Activated naive CD4-positive, alpha-beta T cell treated with anti-CD3 and anti-CD28 coated beads, Interleukin-2, amount 10 ng/mL, durations not matched to agents 7 days and 5 days (primary cell): Measurements from ENCODE around the gene LMBR1.
"Not testable (repeated sequence)": the region's sequence is repeated elsewhere in the genome, so short reads cannot be mapped to it uniquely, and the experiment has no call there.

Source experiments
- CTCF ChIA-PET: fragments of 350-600 bp; sonication (Branson Sonifier 250); formaldehyde crosslinking; loops from one replicate; lab custom pipeline; 2021; ENCODE audit warnings: antibody characterized with exemption; lab: Charles Lee
- DNase-seq: peaks from one replicate; pipeline ENCODE4 v3.0.0-alpha.2; 2020
- H3K27ac Mint-ChIP-seq: one replicate; pipeline ENCODE4 v1.8.0; 2021; ENCODE audit warnings: mild to moderate bottlenecking, moderate library complexity, mixed read lengths
- H3K27me3 Mint-ChIP-seq: one replicate; pipeline ENCODE4 v1.8.0; 2021; ENCODE audit warnings: mild to moderate bottlenecking, mixed read lengths
- H3K36me3 Mint-ChIP-seq: one replicate; pipeline ENCODE4 v1.8.0; 2021; ENCODE audit warnings: mixed read lengths
- H3K4me1 Mint-ChIP-seq: one replicate; pipeline ENCODE4 v1.8.0; 2021; ENCODE audit warnings: mixed read lengths
- H3K4me3 Mint-ChIP-seq: one replicate; pipeline ENCODE4 v1.8.0; 2021; ENCODE audit warnings: mild to moderate bottlenecking, moderate library complexity, mixed read lengths
- H3K9me3 Mint-ChIP-seq: one replicate; pipeline ENCODE4 v1.8.0; 2021; ENCODE audit warnings: mixed read lengths

The LMBR1 gene

DNA sequence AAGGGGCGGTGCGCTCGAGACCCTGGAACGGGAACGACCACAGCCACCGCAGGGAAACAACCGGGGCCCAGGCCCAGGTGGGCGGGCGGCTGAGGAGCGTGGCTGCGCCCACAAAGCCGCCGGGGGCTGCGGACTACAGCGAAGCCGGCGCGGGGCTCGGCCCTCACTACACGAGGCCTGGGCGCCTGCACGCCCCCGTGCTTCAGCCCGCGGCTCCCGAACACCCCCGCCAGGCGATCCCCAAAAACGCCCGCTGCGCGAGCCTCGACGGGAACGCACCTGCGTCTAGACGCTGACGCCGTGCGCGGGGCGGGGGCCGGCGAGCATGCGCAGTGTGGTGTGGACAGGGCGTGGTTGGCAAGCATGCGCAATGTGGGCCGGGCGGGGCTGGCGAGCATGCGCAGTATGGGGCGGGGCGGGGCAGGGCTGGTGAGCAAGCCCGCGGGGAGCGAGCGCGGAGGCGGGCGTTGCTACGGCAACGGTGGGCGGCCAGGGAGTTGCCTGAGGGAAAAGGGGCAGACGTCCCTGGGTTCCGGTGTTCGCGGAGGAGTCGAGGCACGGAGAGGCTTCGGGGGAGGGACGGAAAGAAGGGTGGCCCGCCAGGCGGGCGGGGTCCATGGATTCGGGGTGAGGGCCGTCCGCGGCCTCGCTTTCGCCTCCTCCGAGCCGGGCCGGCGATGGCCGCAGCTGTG, 252.6 kb downstream of the LMBR1 start, which contains the start of gene RNF32:
Gene RNF32, plus strand, starts transcription at position 518 of the 692 bp plus-strand sequence. CDS start 3,104 bp downstream, outside the sequence.
- peak; percentile 98 for DNase-seq
- Mint-ChIP-seq H3K27me3 (peaks cover 20% of the 10 kb centered on the region), H3K27ac (peak within 1 kb of the TSS; percentile 93), H3K4me3 (peak within 1 kb of the TSS; percentile 85), H3K9me3 (peaks cover 7% of the 10 kb centered on the region), H3K4me1 (peaks cover 20% of the 10 kb centered on the region), H3K36me3 (peaks cover 4% of the 10 kb centered on the region)
- CTCF ChIA-PET = no interaction called here

- Mint-ChIP-seq H3K27me3 (peaks cover 21% of the 10 kb centered on the region), H3K9me3 (peaks cover 7% of the 10 kb centered on the region), H3K27ac (peak overlapping the region; percentile 25), H3K36me3 (peaks cover 4% of the 10 kb centered on the region), H3K4me1 (peaks cover 20% of the 10 kb centered on the region), H3K4me3 (peak overlapping the region; percentile 58)
- CTCF ChIA-PET = no interaction called here
- no peak for DNase-seq
These were observed 253.3 kb downstream of the LMBR1 start for GRCh38 chr7:156639426-156640256.

DNA sequence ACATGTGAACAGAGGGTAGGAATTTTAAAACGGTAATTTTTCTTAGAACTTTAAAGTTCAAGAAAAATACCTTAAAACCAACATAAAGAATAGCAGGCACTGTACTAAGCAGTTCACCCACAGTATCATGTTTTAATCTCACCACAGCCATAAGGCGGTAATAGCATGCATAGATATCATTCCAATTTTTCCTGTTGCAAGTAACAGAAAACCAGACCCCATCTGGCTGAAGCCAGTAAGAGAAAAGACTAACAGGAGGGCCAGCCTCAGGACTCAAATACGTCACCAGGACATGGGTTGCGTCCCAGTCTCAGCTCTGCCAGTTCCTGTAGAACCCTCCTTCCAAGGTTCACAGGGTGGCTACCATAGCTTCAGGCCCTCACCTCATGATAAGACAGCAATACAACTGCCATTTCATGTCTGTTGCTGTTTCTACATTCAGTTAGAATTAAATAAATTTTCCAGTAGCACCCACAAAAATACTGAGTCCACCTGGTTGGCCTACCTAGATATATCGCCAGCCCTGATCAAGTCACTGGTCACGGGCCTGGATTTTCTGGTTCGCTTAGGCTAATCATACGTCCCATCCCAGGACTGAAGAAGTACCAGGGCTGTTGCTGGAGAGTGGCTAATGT, 254.4 kb downstream of the LMBR1 start:
- CTCF ChIA-PET = no interaction called here
- no peak overlapping the region for H3K27ac Mint-ChIP-seq
- DNase-seq = no peak
- peaks cover 4% of the 10 kb centered on the region for H3K36me3 Mint-ChIP-seq
- peaks cover 7% of the 10 kb centered on the region for H3K9me3 Mint-ChIP-seq
- peak overlapping the region; percentile 26 for H3K4me3 Mint-ChIP-seq
- peaks cover 25% of the 10 kb centered on the region for H3K27me3 Mint-ChIP-seq
- H3K4me1 Mint-ChIP-seq = peaks cover 20% of the 10 kb centered on the region

DNA sequence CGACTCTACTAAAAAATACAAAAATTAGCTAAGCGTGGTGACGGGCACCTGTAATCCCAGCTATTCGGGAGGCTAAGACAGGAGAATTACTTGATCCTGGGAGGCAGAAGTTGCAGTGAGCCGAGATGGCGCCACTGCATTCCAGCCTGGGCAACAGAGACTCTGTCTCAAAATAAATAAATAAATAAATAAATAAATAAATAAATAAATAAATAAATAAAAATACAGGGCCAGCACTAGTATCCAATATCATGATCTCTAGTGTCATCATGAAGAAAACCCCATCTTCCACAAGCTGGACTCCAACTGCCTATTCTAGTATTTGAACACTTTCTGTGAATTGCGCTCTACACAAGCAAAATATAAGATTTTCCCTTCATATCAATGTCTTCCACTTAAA, 255.9 kb downstream of the LMBR1 start:
- H3K27ac Mint-ChIP-seq, DNase-seq, CTCF ChIA-PET, H3K9me3 Mint-ChIP-seq, H3K4me3 Mint-ChIP-seq, H3K36me3 Mint-ChIP-seq: not testable (repeated sequence)
- Mint-ChIP-seq H3K4me1 (peaks cover 20% of the 10 kb centered on the region), H3K27me3 (peaks cover 20% of the 10 kb centered on the region)

DNA sequence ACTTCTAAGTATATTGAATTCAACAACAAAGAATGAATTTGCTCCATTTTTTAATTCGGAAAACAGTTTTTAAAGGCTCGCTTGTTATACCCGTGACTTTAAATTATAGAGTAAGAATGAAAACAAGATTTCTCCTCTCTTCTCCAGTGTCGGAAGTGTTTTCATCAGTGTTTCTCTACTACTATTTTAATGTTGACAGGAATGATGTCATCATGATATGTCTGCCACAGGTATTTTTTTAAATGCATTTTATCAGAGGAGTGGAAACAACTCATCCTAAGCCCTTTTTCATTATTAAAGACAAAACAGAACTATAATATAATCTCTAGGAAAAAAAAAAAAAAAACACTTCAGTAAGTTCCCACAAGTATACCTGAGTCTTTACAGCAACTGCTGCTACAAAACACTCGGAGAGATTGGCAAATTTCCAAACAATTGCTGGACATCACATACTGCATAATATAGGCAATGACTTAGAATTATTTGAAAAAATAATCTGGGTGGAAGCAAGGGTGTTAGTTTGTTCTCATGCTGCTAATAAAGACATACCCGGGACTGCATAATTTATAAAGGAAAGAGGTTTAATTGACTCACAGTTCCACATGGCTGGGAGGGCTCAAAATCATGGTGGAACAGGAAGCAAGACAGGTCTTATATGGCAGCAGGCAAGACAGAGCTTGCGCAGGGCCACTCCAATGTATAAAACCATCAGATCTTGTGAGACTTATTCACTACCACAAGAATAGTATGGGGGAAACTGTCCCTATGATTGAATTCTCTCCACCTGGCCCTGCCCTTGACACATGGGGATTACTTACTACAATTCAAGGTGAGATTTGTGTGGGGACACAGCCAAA, 257.2 kb downstream of the LMBR1 start:
- Mint-ChIP-seq H3K36me3 (peaks cover 4% of the 10 kb centered on the region), H3K9me3 (peaks cover 7% of the 10 kb centered on the region), H3K4me3 (no peak overlapping the region), H3K27me3 (peaks cover 16% of the 10 kb centered on the region), H3K27ac (no peak overlapping the region), H3K4me1 (peaks cover 11% of the 10 kb centered on the region)
- no peak for DNase-seq
- CTCF ChIA-PET = interaction anchor here (1.1 kb wide), 1 partner anchor 9 kb away, joined by 4 read pairs; no protein-coding TSS in a partner anchor

DNA sequence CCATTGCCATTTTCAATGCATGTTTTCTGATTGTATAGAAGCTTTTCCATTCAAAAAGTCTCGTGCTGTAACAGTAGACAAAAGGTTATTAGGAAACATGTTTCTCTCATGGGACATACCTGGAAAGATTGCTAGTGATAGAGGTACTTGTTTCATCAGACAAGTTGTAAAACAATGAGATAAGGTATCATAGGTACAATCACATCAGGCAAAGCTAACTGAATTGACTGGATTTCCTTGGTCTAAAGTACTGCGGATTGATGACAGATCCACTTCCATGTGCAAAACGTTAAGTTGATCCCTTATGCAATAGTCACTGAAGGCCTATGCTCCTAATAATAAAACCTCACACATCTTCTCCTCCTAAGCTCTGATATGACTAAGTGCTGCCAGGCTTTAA, 258.9 kb downstream of the LMBR1 start:
- peaks cover 10% of the 10 kb centered on the region for H3K9me3 Mint-ChIP-seq
- H3K27me3 Mint-ChIP-seq = peaks cover 19% of the 10 kb centered on the region
- CTCF ChIA-PET = interaction anchor here (1.1 kb wide), 1 partner anchor 8 kb away, joined by 4 read pairs; no protein-coding TSS in a partner anchor
- peaks cover 3% of the 10 kb centered on the region for H3K4me1 Mint-ChIP-seq
- peaks cover 2% of the 10 kb centered on the region for H3K36me3 Mint-ChIP-seq
- H3K27ac Mint-ChIP-seq = no peak overlapping the region
- no peak overlapping the region for H3K4me3 Mint-ChIP-seq
- DNase-seq = no peak

GRCh38 chr7:156629873-156630272, 263.1 kb downstream of the LMBR1 start:
- CTCF ChIA-PET = interaction anchor here (0.7 kb wide), 1 partner anchor 361 kb away, joined by 3 read pairs; no protein-coding TSS in a partner anchor
- Mint-ChIP-seq H3K4me3 (no peak overlapping the region), H3K9me3 (peaks cover 18% of the 10 kb centered on the region), H3K27ac (no peak overlapping the region), H3K36me3 (peaks cover 2% of the 10 kb centered on the region), H3K4me1 (peaks cover 6% of the 10 kb centered on the region), H3K27me3 (peaks cover 25% of the 10 kb centered on the region)
- DNase-seq = no peak

GRCh38 chr7:156628562-156628961, 264.4 kb downstream of the LMBR1 start:
- Mint-ChIP-seq H3K27ac (no peak overlapping the region), H3K36me3 (peaks cover 2% of the 10 kb centered on the region), H3K9me3 (peaks cover 18% of the 10 kb centered on the region), H3K4me3 (no peak overlapping the region), H3K27me3 (peaks cover 21% of the 10 kb centered on the region), H3K4me1 (peaks cover 11% of the 10 kb centered on the region)
- DNase-seq = no peak
- CTCF ChIA-PET = no interaction called here
